SU-DHL-6 (cell line): ENCODE data around the gene ANKRD39.

ENCODE experiments used
- H2AFZ ChIP-seq: fragments of 200-600 bp; sonication (generic); 2 replicates; pipeline ENCODE4 v1.6.1; 2014; ENCODE audit warnings: low read depth, mild to moderate bottlenecking, moderate library complexity, mixed read lengths, antibody characterized with exemption, low read length; ENCODE audit not compliant: severe bottlenecking
- H3F3A ChIP-seq: fragments of 200-600 bp; shearing (Covaris generic); 2 replicates; pipeline ENCODE4 v1.6.0; 2016; ENCODE audit warnings: antibody characterized with exemption, mild to moderate bottlenecking; ENCODE audit not compliant: insufficient read depth
- H3K27ac ChIP-seq: fragments of 200-600 bp; sonication (generic); 2 replicates; pipeline ENCODE4 v1.5.1; 2016; ENCODE audit warnings: low read depth, mild to moderate bottlenecking, low read length, moderate library complexity, mixed read lengths
- H3K27me3 ChIP-seq: fragments of 200-600 bp; sonication (generic), shearing (Covaris generic); 2 replicates; pipeline ENCODE4 v1.6.0; 2014; ENCODE audit warnings: mild to moderate bottlenecking, low read length
- H3K36me3 ChIP-seq: fragments of 200-600 bp; sonication (generic); 2 replicates; pipeline ENCODE4 v1.6.1; 2014; ENCODE audit warnings: mild to moderate bottlenecking, low read length, mixed read lengths
- H3K4me2 ChIP-seq: fragments of 300-600, 200-600 bp; shearing (Covaris generic), sonication (generic); 2 replicates; pipeline ENCODE4 v1.6.0; 2014; ENCODE audit warnings: low read length, low read depth, mild to moderate bottlenecking; ENCODE audit not compliant: poor library complexity, severe bottlenecking
- H3K4me3 ChIP-seq: fragments of 200-600 bp; sonication (generic); 2 replicates; pipeline ENCODE4 v1.5.1; 2014; ENCODE audit warnings: antibody characterized with exemption, low read length, mild to moderate bottlenecking, mixed read lengths; ENCODE audit not compliant: insufficient read depth, poor library complexity, severe bottlenecking
- H3K79me2 ChIP-seq: fragments of 200-600 bp; sonication (generic); 2 replicates; pipeline ENCODE4 v1.6.1; 2014; ENCODE audit warnings: mild to moderate bottlenecking, low read length, moderate library complexity; ENCODE audit not compliant: insufficient read depth
- H3K9ac ChIP-seq: fragments of 200-600 bp; sonication (generic); 2 replicates; pipeline ENCODE4 v1.7.0; 2014; ENCODE audit warnings: mild to moderate bottlenecking, low read length
- H3K9me2 ChIP-seq: fragments of 200-600 bp; sonication (generic); replicated peaks from 2 replicates; pipeline ENCODE4 v1.6.1; 2014; ENCODE audit warnings: low read length; ENCODE audit not compliant: insufficient read depth
- H3K9me3 ChIP-seq: fragments of 200-600 bp; sonication (generic); 2 replicates; pipeline ENCODE4 v1.6.1; 2014; ENCODE audit warnings: low read length, mixed read lengths; ENCODE audit not compliant: insufficient read depth
- H4K20me1 ChIP-seq: fragments of 200-600 bp; sonication (generic); 2 replicates; pipeline ENCODE4 v1.6.1; 2014; ENCODE audit warnings: low read depth, mild to moderate bottlenecking, antibody characterized with exemption, low read length, moderate library complexity, mixed read lengths
- EZH2phosphoT487 ChIP-seq: fragments of 200-600 bp; sonication (generic), shearing (Covaris generic); conservative IDR thresholded peaks from 2 replicates; pipeline ENCODE4 v1.6.1; 2018; ENCODE audit warnings: mild to moderate bottlenecking, antibody characterized with exemption, low read length, moderate library complexity, mixed read lengths
- TF ChIP-seq, protein P1 (sequence below): fragments of 200-600 bp; sonication (generic); IDR thresholded peaks from one replicate; pipeline ENCODE4 v1.5.1; 2017; ENCODE audit warnings: antibody characterized with exemption, mild to moderate bottlenecking, low read length, moderate library complexity; ENCODE audit not compliant: insufficient read depth, poor library complexity, severe bottlenecking

The ANKRD39 gene

DNA sequence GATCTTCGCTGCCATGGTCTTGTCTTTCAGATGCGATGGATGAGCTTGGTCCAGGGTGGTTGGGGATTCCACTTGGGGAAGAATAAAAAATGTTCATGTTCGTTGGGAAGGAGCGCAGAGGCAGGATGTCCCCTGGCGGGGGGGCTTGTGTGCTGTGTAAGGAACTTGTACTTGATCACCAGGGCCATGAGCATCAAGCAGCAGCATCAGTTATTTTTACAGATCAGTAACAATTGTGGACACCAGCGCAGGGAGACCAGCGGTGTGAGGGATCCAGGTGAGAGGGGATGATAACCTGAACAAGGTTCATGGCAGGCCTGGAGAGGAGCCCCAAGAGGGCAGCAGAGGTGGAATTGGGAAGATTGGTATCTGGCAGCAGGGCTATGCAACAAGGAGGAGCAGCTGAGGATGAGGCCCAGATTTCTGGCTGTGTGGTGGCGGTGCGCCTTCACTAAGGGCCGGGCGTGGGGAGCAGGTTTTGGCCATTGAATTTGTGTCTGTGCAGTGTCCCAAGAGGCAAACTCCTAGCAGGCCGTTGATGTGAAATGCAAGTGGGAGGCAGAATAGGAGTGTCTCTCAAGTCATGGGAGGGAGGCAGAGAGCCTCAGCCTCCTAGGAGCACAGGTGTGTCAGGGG, 37.8 kb downstream of the ANKRD39 start:
- Histone ChIP-seq H3K79me2 (peaks cover 51% of the 10 kb centered on the region), H3K27me3 (no peaks in the 10 kb centered on the region), H3K27ac (no peak overlapping the region), H3K4me2 (no peak overlapping the region), H3K4me3 (no peak overlapping the region), H3K9me2 (no peaks in the 10 kb centered on the region), H2AFZ (no peak overlapping the region), H3K9ac (no peak overlapping the region), H3K9me3 (no peaks in the 10 kb centered on the region), H3F3A (no peaks in the 10 kb centered on the region; the same call in 1 of the 2 replicates), H3K36me3 (no peaks in the 10 kb centered on the region), H4K20me1 (no peaks in the 10 kb centered on the region; the same call in 1 of the 2 replicates)
- TF ChIP-seq, protein P1, sequence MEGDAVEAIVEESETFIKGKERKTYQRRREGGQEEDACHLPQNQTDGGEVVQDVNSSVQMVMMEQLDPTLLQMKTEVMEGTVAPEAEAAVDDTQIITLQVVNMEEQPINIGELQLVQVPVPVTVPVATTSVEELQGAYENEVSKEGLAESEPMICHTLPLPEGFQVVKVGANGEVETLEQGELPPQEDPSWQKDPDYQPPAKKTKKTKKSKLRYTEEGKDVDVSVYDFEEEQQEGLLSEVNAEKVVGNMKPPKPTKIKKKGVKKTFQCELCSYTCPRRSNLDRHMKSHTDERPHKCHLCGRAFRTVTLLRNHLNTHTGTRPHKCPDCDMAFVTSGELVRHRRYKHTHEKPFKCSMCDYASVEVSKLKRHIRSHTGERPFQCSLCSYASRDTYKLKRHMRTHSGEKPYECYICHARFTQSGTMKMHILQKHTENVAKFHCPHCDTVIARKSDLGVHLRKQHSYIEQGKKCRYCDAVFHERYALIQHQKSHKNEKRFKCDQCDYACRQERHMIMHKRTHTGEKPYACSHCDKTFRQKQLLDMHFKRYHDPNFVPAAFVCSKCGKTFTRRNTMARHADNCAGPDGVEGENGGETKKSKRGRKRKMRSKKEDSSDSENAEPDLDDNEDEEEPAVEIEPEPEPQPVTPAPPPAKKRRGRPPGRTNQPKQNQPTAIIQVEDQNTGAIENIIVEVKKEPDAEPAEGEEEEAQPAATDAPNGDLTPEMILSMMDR = no peak
- no peak for TF ChIP-seq EZH2phosphoT487

DNA sequence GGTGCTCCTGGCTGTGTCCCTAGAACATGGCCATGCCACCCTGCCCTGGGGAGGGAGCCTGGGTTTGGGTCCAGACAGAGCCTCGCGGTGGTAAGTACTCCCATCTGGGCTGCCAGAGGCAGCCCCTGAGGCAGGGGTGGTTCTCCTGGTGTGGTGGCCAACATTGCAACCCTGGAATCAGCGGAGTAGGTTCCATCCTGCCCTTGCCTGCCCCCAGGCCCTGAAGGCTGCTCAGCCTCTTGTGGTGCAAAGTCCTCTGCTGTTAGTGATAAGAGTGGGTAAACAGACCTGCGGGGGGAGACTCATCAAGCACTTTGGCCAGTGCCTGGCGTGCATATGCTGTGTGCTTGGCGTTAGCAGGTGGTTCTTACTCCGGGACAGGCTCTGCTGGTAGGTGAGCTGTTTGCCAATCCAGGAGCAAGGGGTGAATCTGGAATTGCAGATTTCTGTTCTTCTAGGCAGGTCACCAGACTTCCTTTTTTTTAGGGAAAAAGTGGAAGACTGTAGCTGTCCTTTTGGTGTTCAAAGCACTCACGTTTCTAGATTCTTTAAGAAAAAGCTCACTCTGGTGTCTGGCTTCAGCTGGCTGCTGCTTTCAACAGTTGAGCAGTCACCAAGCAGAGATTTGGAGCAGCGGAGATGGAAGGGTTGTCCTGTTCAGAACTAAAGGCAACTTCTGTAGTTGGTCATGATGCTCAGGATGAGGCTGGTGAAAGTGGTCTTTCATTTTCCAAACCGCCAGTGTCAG, 38.5 kb downstream of the ANKRD39 start:
- Histone ChIP-seq H3K4me3 (no peak overlapping the region), H4K20me1 (no peaks in the 10 kb centered on the region; the same call in 1 of the 2 replicates), H3K27me3 (no peaks in the 10 kb centered on the region), H2AFZ (no peak overlapping the region), H3K79me2 (peaks cover 46% of the 10 kb centered on the region), H3K27ac (no peak overlapping the region), H3F3A (no peaks in the 10 kb centered on the region; the same call in 1 of the 2 replicates), H3K36me3 (no peaks in the 10 kb centered on the region), H3K9me3 (no peaks in the 10 kb centered on the region), H3K9ac (no peak overlapping the region), H3K9me2 (no peaks in the 10 kb centered on the region), H3K4me2 (peak overlapping the region; percentile 31)
- TF ChIP-seq, protein P1 = no peak
- TF ChIP-seq EZH2phosphoT487 = no peak

DNA sequence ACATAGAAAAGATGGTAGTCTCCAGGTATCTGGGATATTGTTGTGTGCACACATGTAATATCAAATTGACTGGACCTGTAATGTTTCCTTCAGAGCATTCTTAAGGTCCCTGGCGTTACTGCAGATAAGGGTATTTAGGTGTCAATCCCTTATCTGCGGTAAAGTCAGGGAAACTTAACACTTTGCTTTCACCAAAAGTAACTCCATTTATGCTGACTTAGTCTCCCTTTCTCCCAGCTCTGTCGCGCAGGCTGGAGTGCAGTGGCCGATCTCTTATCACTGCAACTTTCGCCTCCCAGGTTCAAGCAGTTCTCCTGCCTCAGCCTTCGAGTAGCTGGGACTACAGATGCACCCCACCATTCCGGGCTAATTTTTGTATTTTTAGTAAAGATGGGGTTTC, 39.9 kb downstream of the ANKRD39 start:
- no peaks in the 10 kb centered on the region; the same call in 1 of the 2 replicates for H4K20me1 ChIP-seq
- H3K27me3 ChIP-seq = no peaks in the 10 kb centered on the region
- no peak overlapping the region for H2AFZ ChIP-seq
- H3K9ac ChIP-seq = peak overlapping the region; percentile 72; the same call in 1 of the 2 replicates
- no peak overlapping the region for H3K27ac ChIP-seq
- no peaks in the 10 kb centered on the region for H3K36me3 ChIP-seq
- TF ChIP-seq, protein P1 = no peak
- no peak for TF ChIP-seq EZH2phosphoT487
- no peaks in the 10 kb centered on the region; the same call in 1 of the 2 replicates for H3F3A ChIP-seq
- no peaks in the 10 kb centered on the region for H3K9me3 ChIP-seq
- peaks cover 43% of the 10 kb centered on the region for H3K79me2 ChIP-seq
- no peaks in the 10 kb centered on the region for H3K9me2 ChIP-seq
- peak overlapping the region; percentile 61 for H3K4me2 ChIP-seq
- H3K4me3 ChIP-seq = peak overlapping the region; percentile 76
